HG03575 (cell line): ENCODE data around the gene LCAT.

ENCODE experiments used
- ATAC-seq: cut with Tn5 transposase; IDR thresholded peaks from one replicate; pipeline ENCODE4 v1.9.1; 2021; ENCODE audit not compliant: unreplicated experiment, insufficient number of reproducible peaks, low FRiP score; ENCODE audit errors: extremely low read depth

LCAT gene

GRCh38 chr16:67971111-67971510, 27.2 kb upstream of the LCAT start:
- ATAC-seq: no peak

- no peak for ATAC-seq
These were observed 25.5 kb upstream of the LCAT start for GRCh38 chr16:67969254-67970039.

GRCh38 chr16:67968400-67969253, 24.7 kb upstream of the LCAT start, which contains the start of gene SLC12A4:
Gene SLC12A4, minus strand, starts transcription at chr16:67968637. Its CDS starts 84 bp downstream, at chr16:67968553.
- ATAC-seq: no peak

- no peak for ATAC-seq
These were observed 24.1 kb upstream of the LCAT start for GRCh38 chr16:67967958-67968399.

- ATAC-seq: no peak
These were observed 23.4 kb upstream of the LCAT start for GRCh38 chr16:67967183-67967957.

- ATAC-seq: no peak
These were observed 22.7 kb upstream of the LCAT start for GRCh38 chr16:67966549-67967182.

- ATAC-seq: no peak
These were observed 22.0 kb upstream of the LCAT start for GRCh38 chr16:67965668-67966548.

- ATAC-seq: no peak
These were observed 20.7 kb upstream of the LCAT start for GRCh38 chr16:67964477-67965131.

- ATAC-seq: no peak
These were observed 19.9 kb upstream of the LCAT start for GRCh38 chr16:67963662-67964321.

GRCh38 chr16:67963292-67963661, 19.4 kb upstream of the LCAT start:
- ATAC-seq: no peak

GRCh38 chr16:67962135-67962534, 18.2 kb upstream of the LCAT start:
- ATAC-seq: no peak

GRCh38 chr16:67961551-67961957, 17.6 kb upstream of the LCAT start:
- ATAC-seq: no peak

- no peak for ATAC-seq
These were observed 15.8 kb upstream of the LCAT start for GRCh38 chr16:67959536-67960329.

GRCh38 chr16:67957622-67958021, 13.7 kb upstream of the LCAT start:
- ATAC-seq: no peak

GRCh38 chr16:67954421-67955196, 10.7 kb upstream of the LCAT start:
- no peak for ATAC-seq
